Chondrocyte (in vitro differentiated cells): ENCODE data around the gene CABP2. TPM values are rescaled to one million over a fixed set of nuclear protein-coding genes. Genes with fewer than 3 reads are reported as not detected.
A peak's percentile ranks its signal among the peaks of the same experiment; 100 is the strongest.

Experiments
- DNase-seq: peaks from one replicate; pipeline ENCODE4 v3.0.0; 2021; ENCODE audit warnings: mixed read lengths, low spot score
- H3K27ac Mint-ChIP-seq: one replicate; pipeline ENCODE4 v1.8.0; 2021; ENCODE audit warnings: mild to moderate bottlenecking, moderate library complexity, mixed read lengths; ENCODE audit not compliant: unreplicated experiment
- H3K27me3 Mint-ChIP-seq: 2 replicates; pipeline ENCODE4 v1.8.0; 2021; ENCODE audit warnings: low read depth, mixed read lengths
- H3K36me3 Mint-ChIP-seq: 2 replicates; pipeline ENCODE4 v1.8.0; 2021; ENCODE audit warnings: low read depth, mixed read lengths
- H3K4me1 Mint-ChIP-seq: 2 replicates; pipeline ENCODE4 v1.8.0; 2021; ENCODE audit warnings: low read depth, mild to moderate bottlenecking, mixed read lengths
- H3K4me3 Mint-ChIP-seq: one replicate; pipeline ENCODE4 v1.8.0; 2021; ENCODE audit warnings: mild to moderate bottlenecking, moderate library complexity, mixed read lengths; ENCODE audit not compliant: unreplicated experiment
- H3K9me3 Mint-ChIP-seq: 2 replicates; pipeline ENCODE4 v1.8.0; 2021; ENCODE audit warnings: low read depth, mixed read lengths
- CTCF ChIP-seq: fragments of 200-600 bp; sonication (generic); IDR thresholded peaks from 2 replicates; pipeline ENCODE4 v1.5.0; 2021; ENCODE audit warnings: antibody characterized with exemption, mild to moderate bottlenecking, moderate library complexity
- total RNA-seq: library from RNA; stranded (reverse); gene quantifications from 3 replicates; pipeline ENCODE4 v1.2.1, GENCODE V29; 2021

Gene CABP2
- total RNA-seq, 1 donor from 2014 or later = not detected

GRCh38 chr11:67504005-67504949, 19.0 kb downstream of the CABP2 start:
- TF ChIP-seq CTCF = no peak
- peaks cover 8% of the 10 kb centered on the region for H3K36me3 Mint-ChIP-seq

DNA sequence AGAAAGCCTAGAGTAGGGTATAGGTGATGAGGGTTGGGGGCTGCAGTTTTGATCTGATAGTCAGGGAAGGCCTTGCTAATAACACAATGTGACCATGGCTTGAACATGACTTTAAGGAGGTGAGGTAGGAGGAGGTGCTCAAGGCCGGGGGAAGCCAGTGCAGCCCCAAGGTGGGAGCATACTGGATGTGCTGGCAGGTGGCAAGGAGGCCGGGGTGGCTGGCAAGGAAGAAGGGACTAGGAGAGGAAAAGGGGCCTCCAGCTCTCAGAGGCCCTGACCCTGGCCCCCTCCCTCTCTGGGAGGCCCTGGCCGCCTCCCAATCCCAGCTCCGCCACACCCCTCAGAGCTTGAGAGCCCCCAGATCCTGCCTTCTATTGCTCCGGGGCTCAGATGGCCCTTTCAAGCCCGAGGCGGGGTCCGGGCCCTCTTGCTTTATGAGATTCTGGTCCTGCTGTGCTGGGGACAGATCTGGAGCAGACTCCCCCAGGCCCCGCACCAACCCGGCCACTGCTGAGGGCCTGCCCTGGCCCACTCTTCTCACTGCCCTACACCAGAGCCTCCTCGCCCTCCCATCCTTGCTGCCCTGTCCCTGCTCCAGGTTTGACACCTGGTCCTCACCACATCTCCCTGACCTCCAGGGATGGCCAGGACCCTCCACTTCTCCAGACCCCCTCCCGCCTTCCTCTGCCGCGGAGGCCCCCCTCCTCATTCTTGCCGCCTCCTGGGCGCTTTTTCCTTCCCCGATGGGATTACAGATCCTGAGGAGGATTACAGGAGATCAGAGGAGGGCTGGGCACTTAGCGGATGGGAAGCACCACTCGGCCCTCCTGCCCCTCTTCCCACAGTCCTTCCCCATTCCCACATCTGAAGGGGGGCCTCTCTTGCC, 19.9 kb downstream of the CABP2 start:
- H3K36me3 Mint-ChIP-seq = peaks cover 8% of the 10 kb centered on the region
- H3K27ac Mint-ChIP-seq = no peak overlapping the region
- H3K4me3 Mint-ChIP-seq = peak overlapping the region; percentile 49
- no peaks in the 10 kb centered on the region for H3K27me3 Mint-ChIP-seq
- peaks cover 38% of the 10 kb centered on the region for H3K4me1 Mint-ChIP-seq
- peak; percentile 82 for DNase-seq
- H3K9me3 Mint-ChIP-seq = no peaks in the 10 kb centered on the region
- no peak for TF ChIP-seq CTCF

More at GRCh38 chr11:67504005-67504949, 19.0 kb downstream of the CABP2 start:
- Mint-ChIP-seq H3K4me1 (peaks cover 46% of the 10 kb centered on the region), H3K4me3 (peak overlapping the region; percentile 83), H3K27me3 (no peaks in the 10 kb centered on the region), H3K27ac (peak overlapping the region; percentile 57), H3K9me3 (no peaks in the 10 kb centered on the region)
- peak; percentile 85 for DNase-seq

- H3K27me3 Mint-ChIP-seq = no peaks in the 10 kb centered on the region
- peak overlapping the region; percentile 0 for H3K4me3 Mint-ChIP-seq
- peaks cover 8% of the 10 kb centered on the region for H3K36me3 Mint-ChIP-seq
- no peak for TF ChIP-seq CTCF
- H3K27ac Mint-ChIP-seq = no peak overlapping the region
- peak; percentile 92 for DNase-seq
- H3K4me1 Mint-ChIP-seq = peaks cover 35% of the 10 kb centered on the region
- no peaks in the 10 kb centered on the region for H3K9me3 Mint-ChIP-seq
Observed at GRCh38 chr11:67502328-67502979, 20.8 kb downstream of the CABP2 start.

DNA sequence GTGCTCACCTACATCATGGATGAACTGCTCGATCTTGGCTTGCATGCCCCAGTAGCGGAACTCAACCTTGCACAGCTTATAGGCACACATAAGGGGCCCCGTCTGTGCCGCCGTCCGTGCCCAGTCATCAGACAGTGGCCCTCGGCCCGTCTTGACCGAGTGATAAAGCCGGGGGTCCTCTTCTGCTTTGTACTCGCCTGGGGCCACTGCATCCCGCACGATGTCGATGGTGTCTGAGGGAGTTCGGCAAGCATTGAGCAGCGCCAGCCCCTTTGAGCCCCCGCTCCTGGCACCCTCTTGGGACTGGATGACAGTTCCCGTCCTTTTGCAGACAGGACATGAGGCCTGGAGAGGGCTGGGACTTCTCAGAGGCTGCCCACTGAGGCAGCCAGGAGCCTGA, 21.4 kb downstream of the CABP2 start:
- Mint-ChIP-seq H3K4me1 (peaks cover 29% of the 10 kb centered on the region), H3K27ac (no peak overlapping the region), H3K9me3 (no peaks in the 10 kb centered on the region), H3K27me3 (no peaks in the 10 kb centered on the region), H3K36me3 (peaks cover 8% of the 10 kb centered on the region), H3K4me3 (no peak overlapping the region)
- no peak for TF ChIP-seq CTCF
- peak; percentile 79 for DNase-seq
